IMR-90 (cell line): Measurements from ENCODE around the gene HDAC9.

Source experiments
- BHLHE40 ChIP-seq: fragments of 150-350 bp; IDR thresholded peaks from 2 replicates; pipeline ENCODE4 v1.6.1; 2016; ENCODE audit warnings: mild to moderate bottlenecking, low read depth, low read length
- FOS ChIP-seq: fragments of 150-350 bp; IDR thresholded peaks from 2 replicates; pipeline ENCODE4 v1.6.1; 2016; ENCODE audit warnings: low read depth, low read length
- POLR2A ChIP-seq: IDR thresholded peaks from 2 replicates; pipeline ENCODE4 v1.6.1; 2012; ENCODE audit warnings: mild to moderate bottlenecking, low read depth, low read length
- TF ChIP-seq, protein P1 (sequence below): conservative IDR thresholded peaks from 2 replicates; pipeline ENCODE4 v1.5.1; 2012; ENCODE audit warnings: mild to moderate bottlenecking, low read depth, low read length, improper control_type of control experiment

DNA sequence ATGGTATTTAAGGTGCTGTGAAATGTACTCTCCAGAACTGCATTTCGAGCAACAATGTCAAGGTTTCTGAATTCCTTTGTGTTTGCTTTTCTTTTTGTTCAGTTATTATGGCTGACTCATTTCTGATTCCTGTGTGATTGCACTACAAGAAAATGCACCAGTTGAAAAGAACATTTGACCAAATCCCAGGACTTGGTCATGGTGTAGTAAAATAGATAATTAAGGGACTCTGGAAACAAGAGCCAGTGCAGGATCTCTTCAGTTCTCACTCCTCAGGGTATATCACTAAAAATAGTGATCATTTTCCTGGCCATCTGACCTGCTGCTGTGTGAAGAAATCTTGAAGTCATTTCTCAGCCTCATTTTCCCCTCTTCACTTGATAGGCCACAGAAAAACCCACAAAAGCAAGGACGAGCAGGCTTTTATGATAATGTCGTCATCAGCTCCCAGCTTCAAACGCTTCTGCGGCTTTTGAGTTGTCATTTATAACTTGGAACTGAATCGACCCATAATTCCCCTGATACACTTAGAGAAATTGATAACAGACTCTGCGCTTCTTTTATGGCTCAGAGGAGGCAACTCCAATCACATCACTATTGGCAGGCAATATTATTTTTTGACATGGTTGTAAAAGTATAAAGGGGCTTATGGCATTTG lies 274.7 kb downstream of the HDAC9 start:
- TF ChIP-seq, protein P1, sequence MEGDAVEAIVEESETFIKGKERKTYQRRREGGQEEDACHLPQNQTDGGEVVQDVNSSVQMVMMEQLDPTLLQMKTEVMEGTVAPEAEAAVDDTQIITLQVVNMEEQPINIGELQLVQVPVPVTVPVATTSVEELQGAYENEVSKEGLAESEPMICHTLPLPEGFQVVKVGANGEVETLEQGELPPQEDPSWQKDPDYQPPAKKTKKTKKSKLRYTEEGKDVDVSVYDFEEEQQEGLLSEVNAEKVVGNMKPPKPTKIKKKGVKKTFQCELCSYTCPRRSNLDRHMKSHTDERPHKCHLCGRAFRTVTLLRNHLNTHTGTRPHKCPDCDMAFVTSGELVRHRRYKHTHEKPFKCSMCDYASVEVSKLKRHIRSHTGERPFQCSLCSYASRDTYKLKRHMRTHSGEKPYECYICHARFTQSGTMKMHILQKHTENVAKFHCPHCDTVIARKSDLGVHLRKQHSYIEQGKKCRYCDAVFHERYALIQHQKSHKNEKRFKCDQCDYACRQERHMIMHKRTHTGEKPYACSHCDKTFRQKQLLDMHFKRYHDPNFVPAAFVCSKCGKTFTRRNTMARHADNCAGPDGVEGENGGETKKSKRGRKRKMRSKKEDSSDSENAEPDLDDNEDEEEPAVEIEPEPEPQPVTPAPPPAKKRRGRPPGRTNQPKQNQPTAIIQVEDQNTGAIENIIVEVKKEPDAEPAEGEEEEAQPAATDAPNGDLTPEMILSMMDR: no peak
- no peak for TF ChIP-seq BHLHE40
- no peak for TF ChIP-seq POLR2A
- no peak for TF ChIP-seq FOS
